Left renal pelvis (tissue), 4 donors: Measurements from ENCODE around the gene PCDHA4. TPM values are rescaled to one million over a fixed set of nuclear protein-coding genes. Genes with fewer than 3 reads are reported as not detected.
"Not testable (repeated sequence)": the region's sequence is repeated elsewhere in the genome, so short reads cannot be mapped to it uniquely, and the experiment has no call there.

Experiments
- DNase-seq, 4 donors: peaks; one replicate each; pipeline ENCODE4 v3.0.0-alpha.2; 2013; ENCODE audit warnings: low read depth in 4 of 4, low spot score in 3 of 4
- polyA plus RNA-seq, 4 donors: library from polyadenylated mRNA; unstranded; fragments of 120-200 nt; gene quantifications; one replicate each; pipeline ENCODE4 v1.2.1, GENCODE V29; 2013; ENCODE audit not compliant: insufficient read length in 4 of 4

PCDHA4 gene
- polyA plus RNA-seq, 4 donors, result 0.37 to 1.5 (median 0.86) TPM

GRCh38 chr5:140821375-140822280 lies 14.8 kb downstream of the PCDHA4 start, which contains the start of gene PCDHA5:
Gene PCDHA5 (plus strand): TSS chr5:140821613.
- no peak for DNase-seq

DNA sequence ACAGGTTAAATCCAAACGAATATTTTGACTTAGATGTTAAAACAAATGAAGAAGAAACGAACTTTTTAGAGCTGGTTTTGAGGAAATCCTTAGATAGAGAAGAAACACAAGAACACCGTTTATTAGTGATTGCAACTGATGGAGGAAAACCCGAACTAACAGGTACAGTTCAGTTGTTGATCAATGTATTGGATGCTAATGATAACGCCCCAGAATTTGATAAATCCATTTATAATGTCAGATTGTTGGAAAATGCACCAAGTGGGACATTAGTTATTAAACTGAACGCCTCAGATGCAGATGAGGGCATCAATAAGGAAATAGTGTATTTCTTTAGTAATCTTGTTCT lies 15.4 kb downstream of the PCDHA4 start:
- no peak for DNase-seq

GRCh38 chr5:140822969-140823368 lies 16.1 kb downstream of the PCDHA4 start:
- DNase-seq, result not testable (repeated sequence)

- no peak for DNase-seq
These were observed 16.6 kb downstream of the PCDHA4 start for GRCh38 chr5:140823475-140823874.

- DNase-seq, result no peak
These were observed 21.0 kb downstream of the PCDHA4 start, which contains the start of gene PCDHA6 for GRCh38 chr5:140827704-140828361. Gene PCDHA6 (plus strand): TSS chr5:140827960. CDS start chr5:140828092, 132 bp downstream.

DNA sequence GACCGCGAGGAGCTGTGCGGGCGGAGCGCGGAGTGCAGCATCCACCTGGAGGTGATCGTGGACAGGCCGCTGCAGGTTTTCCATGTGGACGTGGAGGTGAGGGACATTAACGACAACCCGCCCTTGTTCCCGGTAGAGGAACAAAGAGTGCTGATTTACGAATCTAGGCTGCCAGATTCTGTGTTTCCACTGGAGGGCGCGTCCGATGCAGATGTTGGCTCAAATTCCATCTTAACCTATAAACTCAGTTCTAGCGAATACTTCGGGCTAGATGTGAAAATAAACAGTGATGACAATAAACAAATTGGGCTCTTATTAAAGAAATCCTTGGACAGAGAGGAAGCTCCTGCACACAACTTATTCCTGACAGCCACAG lies 21.5 kb downstream of the PCDHA4 start:
- DNase-seq, result no peak

DNA sequence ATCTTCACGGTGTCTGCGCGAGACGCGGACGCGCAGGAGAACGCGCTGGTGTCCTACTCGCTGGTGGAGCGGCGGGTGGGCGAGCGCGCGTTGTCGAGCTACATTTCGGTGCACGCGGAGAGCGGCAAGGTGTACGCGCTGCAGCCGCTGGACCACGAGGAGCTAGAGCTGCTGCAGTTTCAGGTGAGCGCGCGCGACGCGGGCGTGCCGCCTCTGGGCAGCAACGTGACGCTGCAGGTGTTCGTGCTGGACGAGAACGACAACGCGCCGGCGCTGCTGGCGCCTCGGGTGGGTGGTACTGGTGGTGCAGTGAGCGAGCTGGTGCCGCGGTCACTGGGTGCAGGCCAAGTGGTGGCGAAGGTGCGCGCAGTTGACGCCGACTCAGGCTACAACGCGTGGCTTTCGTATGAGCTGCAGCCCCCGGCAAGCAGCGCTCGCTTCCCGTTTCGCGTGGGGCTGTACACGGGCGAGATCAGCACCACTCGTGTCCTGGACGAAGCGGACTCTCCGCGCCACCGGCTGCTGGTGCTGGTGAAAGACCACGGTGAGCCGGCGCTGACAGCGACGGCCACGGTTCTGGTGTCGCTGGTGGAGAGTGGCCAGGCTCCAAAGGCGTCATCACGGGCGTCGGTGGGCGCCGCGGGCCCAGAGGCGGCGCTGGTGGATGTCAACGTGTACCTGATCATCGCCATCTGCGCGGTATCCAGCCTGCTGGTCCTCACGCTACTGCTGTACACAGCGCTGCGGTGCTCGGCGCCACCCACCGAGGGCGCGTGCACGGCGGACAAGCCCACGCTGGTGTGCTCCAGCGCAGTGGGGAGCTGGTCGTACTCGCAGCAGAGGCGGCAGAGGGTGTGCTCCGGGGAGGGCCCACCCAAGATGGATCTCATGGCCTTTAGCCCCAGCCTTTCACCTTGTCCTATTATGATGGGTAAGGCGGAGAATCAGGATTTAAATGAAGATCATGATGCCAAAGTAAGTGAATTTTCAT lies 22.9 kb downstream of the PCDHA4 start:
- not testable (repeated sequence) for DNase-seq

DNA sequence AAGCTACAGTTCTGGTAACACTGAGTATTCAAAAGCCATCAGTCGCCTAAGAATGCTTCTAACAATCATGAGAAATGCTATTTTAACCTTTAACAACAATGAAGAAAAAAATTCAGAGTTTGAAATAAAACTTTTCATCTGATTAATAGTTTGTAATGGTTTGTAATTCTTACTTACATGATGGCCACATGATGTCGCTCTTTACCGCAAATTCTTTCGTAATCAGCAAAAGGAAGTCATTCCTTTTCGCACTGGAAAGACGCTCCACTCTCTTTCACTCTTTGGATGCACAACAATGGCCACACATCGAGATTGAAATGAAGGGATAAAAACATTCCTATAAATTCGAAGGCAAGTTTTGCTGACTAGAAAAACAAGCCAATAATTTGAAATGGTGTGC lies 27.1 kb downstream of the PCDHA4 start, which contains the start of gene PCDHA7:
Gene PCDHA7 (plus strand): TSS at position 277 of the 400 bp plus-strand sequence. CDS start 115 bp downstream, at position 392.
- no peak for DNase-seq

DNA sequence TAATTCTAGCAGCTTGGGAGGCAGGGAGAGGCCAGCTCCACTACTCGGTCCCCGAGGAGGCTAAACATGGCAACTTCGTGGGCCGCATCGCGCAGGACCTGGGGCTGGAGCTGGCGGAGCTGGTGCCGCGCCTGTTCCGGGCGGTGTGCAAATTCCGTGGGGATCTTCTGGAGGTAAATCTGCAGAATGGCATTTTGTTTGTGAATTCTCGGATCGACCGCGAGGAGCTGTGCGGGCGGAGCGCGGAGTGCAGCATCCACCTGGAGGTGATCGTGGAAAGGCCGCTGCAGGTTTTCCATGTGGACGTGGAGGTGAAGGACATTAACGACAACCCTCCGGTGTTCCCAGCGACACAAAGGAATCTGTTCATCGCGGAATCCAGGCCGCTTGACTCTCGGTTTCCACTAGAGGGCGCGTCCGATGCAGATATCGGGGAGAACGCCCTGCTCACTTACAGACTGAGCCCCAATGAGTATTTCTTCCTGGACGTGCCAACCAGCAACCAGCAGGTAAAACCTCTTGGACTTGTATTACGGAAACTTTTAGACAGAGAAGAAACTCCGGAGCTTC lies 27.7 kb downstream of the PCDHA4 start:
- DNase-seq, result not testable (repeated sequence)

- DNase-seq, result no peak
These were observed 29.0 kb downstream of the PCDHA4 start for GRCh38 chr5:140835622-140836510.

GRCh38 chr5:140840978-140841962 lies 34.4 kb downstream of the PCDHA4 start, which contains the start of gene PCDHA8:
Gene PCDHA8 (plus strand): TSS chr5:140841187. CDS start chr5:140841322, 135 bp downstream.
- DNase-seq, result no peak

DNA sequence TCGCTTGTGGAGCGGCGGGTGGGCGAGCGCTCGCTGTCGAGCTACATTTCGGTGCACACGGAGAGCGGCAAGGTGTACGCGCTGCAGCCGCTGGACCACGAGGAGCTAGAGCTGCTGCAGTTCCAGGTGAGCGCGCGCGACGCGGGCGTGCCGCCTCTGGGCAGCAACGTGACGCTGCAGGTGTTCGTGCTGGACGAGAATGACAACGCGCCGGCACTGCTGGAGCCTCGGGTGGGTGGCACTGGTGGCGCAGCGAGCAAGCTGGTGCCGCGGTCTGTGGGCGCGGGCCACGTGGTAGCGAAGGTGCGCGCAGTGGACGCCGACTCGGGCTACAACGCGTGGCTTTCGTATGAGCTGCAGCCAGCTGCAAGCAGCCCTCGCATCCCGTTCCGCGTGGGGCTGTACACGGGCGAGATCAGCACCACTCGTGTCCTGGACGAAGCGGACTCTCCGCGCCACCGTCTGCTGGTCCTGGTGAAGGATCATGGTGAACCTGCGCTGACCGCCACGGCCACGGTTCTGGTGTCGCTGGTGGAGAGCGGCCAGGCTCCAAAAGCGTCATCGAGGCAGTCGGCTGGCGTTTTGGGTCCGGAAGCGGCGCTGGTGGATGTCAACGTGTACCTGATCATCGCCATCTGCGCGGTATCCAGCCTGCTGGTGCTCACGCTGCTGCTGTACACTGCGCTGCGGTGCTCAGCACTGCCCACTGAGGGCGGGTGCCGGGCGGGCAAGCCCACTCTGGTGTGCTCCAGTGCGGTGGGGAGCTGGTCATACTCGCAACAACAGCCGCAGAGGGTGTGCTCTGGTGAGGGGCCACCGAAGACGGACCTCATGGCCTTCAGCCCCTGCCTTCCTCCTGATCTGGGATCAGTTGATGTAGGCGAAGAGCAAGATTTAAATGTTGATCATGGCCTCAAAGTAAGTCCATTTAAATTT lies 36.2 kb downstream of the PCDHA4 start:
- no peak for DNase-seq

GRCh38 chr5:140848139-140849102 lies 41.6 kb downstream of the PCDHA4 start, which contains the start of gene PCDHA9:
Gene PCDHA9 (plus strand): TSS chr5:140848382. CDS start chr5:140848496, 114 bp downstream.
- DNase-seq, result not testable (repeated sequence)

DNA sequence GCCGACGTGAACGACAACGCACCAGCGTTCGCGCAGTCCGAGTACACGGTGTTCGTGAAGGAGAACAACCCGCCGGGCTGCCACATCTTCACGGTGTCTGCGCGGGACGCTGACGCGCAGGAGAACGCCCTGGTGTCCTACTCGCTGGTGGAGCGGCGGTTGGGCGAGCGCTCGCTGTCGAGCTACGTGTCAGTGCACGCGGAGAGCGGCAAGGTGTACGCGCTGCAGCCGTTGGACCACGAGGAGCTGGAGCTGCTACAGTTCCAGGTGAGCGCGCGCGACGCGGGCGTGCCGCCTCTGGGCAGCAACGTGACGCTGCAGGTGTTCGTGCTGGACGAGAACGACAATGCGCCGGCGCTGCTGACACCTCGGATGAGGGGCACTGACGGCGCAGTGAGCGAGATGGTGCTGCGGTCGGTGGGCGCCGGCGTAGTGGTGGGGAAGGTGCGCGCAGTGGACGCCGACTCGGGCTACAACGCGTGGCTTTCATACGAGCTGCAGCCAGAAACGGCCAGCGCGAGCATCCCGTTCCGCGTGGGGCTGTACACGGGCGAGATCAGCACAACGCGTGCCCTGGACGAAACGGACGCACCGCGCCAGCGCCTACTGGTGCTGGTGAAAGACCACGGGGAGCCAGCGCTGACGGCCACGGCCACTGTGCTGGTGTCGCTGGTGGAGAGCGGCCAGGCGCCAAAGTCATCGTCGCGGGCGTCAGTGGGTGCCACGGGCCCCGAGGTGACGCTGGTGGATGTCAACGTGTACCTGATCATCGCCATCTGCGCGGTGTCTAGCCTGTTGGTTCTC lies 43.2 kb downstream of the PCDHA4 start:
- DNase-seq, result not testable (repeated sequence)
